Lower leg skin (tissue), 3 donors: ENCODE data around the gene SYNRG.

Experiments used
- CTCF ChIP-seq, 3 donors: fragments of 450-650 bp; IDR thresholded peaks; one replicate each; pipeline ENCODE4 v1.5.1; 2016; ENCODE audit warnings: antibody characterized with exemption in 3 of 3, mild to moderate bottlenecking in 3 of 3, moderate library complexity in 2 of 3
- POLR2A ChIP-seq, 2 donors: fragments of 450-650 bp; IDR thresholded peaks; one replicate each; pipeline ENCODE4 v1.6.1; 2016 to 2017; ENCODE audit warnings: antibody characterized with exemption in 2 of 2, mild to moderate bottlenecking in 1 of 2, moderate library complexity in 1 of 2

GRCh38 chr17:37493249-37494027, 115.8 kb downstream of the SYNRG start:
- no peak for TF ChIP-seq CTCF (IDR thresholded peaks at IDR 0.05)
- TF ChIP-seq POLR2A (IDR thresholded peaks at IDR 0.05): no peak
